ENCODE measurements around the gene BAIAP2. TPM values are rescaled to one million over a fixed set of nuclear protein-coding genes. Genes with fewer than 3 reads are reported as not detected.

Gene BAIAP2
- total and polyA plus RNA-seq, 2 donors from 2014 or later: 44.5 to 45.8 TPM

DNA sequence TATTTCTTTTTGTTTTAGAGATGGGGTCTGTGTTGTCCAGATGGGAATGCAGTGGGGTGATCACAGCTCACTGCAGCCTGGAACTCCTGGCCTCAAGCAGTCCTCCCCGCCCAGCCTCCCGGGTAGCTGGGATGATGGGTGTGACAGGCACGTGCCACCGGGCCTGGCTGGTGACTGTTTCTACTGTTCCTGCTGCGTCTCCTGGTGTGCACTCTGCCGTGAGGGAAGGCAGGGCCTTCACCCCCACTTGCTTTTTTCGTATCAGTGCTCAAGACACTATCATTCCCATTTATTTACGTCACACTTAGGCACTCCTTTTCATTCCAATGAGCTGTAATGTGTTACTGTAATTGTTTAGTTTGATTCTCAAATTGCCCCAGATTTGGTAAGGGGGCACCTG lies 105.1 kb downstream of the BAIAP2 start:
- no peak for FAIRE-seq
- Histone ChIP-seq H3K9ac (ENCODE audit: low read length in 3 of 3) (no peak overlapping the region), H3K9me3 (ENCODE audit: control insufficient read depth in 2 of 3, insufficient read depth in 1 of 3, low read length in 3 of 3) (no peaks in the 10 kb centered on the region), H3K27ac (ENCODE audit: low read depth in 2 of 2, low read length in 2 of 2) (no peak overlapping the region), H3K36me3 (ENCODE audit: control insufficient read depth in 2 of 3, insufficient read depth in 3 of 3, low read length in 3 of 3) (peaks cover 0 to 3% (median 0%) of the 10 kb centered on the region in 3 donors), H3K27me3 (ENCODE audit: control insufficient read depth, insufficient read depth, low read length) (no peaks in the 10 kb centered on the region), H3K4me3 (ENCODE audit: low read length in 3 of 3) (no peak overlapping the region), H3K4me1 (ENCODE audit: control insufficient read depth in 2 of 3, insufficient read depth in 2 of 3, low read depth in 1 of 3, low read length in 3 of 3) (peaks cover 0 to 3% (median 0%) of the 10 kb centered on the region in 3 donors)
- intact Hi-C loops (cut with DNase I): no loop called here
- DNase-seq: no peak
- TF ChIP-seq, protein P1, sequence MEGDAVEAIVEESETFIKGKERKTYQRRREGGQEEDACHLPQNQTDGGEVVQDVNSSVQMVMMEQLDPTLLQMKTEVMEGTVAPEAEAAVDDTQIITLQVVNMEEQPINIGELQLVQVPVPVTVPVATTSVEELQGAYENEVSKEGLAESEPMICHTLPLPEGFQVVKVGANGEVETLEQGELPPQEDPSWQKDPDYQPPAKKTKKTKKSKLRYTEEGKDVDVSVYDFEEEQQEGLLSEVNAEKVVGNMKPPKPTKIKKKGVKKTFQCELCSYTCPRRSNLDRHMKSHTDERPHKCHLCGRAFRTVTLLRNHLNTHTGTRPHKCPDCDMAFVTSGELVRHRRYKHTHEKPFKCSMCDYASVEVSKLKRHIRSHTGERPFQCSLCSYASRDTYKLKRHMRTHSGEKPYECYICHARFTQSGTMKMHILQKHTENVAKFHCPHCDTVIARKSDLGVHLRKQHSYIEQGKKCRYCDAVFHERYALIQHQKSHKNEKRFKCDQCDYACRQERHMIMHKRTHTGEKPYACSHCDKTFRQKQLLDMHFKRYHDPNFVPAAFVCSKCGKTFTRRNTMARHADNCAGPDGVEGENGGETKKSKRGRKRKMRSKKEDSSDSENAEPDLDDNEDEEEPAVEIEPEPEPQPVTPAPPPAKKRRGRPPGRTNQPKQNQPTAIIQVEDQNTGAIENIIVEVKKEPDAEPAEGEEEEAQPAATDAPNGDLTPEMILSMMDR (IDR thresholded peaks at IDR 0.05; ENCODE audit: borderline replicate concordance, extremely low read depth, insufficient read depth): no peak

DNA sequence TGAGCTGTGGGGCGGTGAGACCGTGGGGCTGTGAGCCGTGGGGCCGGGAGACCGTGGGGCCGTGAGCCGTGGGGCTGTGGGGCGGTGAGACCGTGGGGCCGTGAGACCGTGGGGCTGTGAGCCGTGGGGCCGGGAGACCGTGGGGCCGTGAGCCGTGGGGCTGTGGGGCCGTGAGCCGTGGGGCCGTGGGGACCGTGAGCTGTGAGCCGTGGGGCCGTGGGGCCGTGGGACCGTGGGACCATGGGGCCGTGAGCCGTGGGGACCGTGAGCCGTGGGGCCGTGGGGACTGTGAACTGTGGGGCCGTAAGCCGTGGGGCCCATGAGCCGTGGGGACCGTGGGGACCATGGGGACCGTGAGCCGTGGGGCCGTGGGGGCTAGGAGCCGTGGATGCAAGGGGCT lies 105.7 kb downstream of the BAIAP2 start:
- intact Hi-C loops (cut with DNase I): no loop called here

DNA sequence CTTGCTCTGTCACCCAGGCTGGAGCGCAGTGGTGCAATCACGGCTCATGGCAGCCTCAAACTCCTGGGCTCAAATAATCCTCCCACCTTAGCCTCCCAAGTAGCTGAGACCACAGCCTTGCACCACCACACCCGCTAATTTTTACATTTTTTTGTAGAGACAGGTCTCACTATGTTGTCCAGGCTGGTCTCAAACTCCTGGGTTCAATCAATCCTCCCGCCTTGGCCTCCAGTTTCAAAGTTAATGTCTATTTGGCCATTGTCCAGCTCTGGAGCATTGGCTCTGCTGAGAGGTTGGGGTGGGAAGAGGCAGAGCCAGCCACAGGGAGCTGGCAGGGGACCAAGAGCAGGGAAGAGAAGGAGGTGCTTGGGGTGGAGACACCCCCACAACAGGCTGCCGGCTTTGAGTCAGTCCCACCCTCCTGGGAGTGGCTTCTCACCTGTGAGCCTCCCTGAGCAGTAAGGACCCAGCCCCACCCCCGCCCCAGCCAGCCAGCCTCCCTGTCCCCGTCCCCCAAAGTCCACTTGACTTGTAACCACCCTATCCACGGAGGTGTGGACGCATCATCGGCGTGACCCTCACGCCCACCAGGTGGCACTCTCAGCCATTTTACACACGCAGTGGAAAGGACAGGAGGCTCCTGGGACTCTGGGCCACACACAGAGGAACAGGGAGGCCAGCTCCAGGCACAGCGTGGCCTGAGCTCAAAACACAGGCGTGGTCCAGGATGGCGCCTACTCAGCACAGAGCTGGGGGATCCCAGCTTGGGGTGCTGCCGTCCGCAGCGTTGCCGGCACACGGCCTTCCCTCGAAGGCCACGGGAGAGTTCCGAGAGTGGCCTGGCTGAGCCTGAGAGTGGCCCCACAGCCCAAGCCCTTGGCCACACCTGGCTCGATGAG lies 107.6 kb downstream of the BAIAP2 start:
- Histone ChIP-seq H3K4me3 (ENCODE audit: low read length in 3 of 3) (no peak overlapping the region), H3K9ac (ENCODE audit: low read length in 3 of 3) (no peak overlapping the region), H3K27me3 (ENCODE audit: control insufficient read depth, insufficient read depth, low read length) (no peaks in the 10 kb centered on the region), H3K9me3 (ENCODE audit: control insufficient read depth in 2 of 3, insufficient read depth in 1 of 3, low read length in 3 of 3) (no peaks in the 10 kb centered on the region), H3K4me1 (ENCODE audit: control insufficient read depth in 2 of 3, insufficient read depth in 2 of 3, low read depth in 1 of 3, low read length in 3 of 3) (peaks cover 0 to 3% (median 0%) of the 10 kb centered on the region in 3 donors), H3K36me3 (ENCODE audit: control insufficient read depth in 2 of 3, insufficient read depth in 3 of 3, low read length in 3 of 3) (peaks cover 0 to 3% (median 0%) of the 10 kb centered on the region in 3 donors), H3K27ac (ENCODE audit: low read depth in 2 of 2, low read length in 2 of 2) (no peak overlapping the region)
- TF ChIP-seq, protein P1 (IDR thresholded peaks at IDR 0.05; ENCODE audit: borderline replicate concordance, extremely low read depth, insufficient read depth): peak; percentile 76
- FAIRE-seq (no peak), DNase-seq (peak in 4 of 5 donors; percentile 85 to 91 (median 88))
- intact Hi-C loops (cut with DNase I): no loop called here

More for the DNA sequence above, 105.7 kb downstream of the BAIAP2 start:
- DNase-seq (no peak), FAIRE-seq (no peak)
- Histone ChIP-seq H3K36me3 (ENCODE audit: control insufficient read depth in 2 of 3, insufficient read depth in 3 of 3, low read length in 3 of 3) (peaks cover 0 to 3% (median 0%) of the 10 kb centered on the region in 3 donors), H3K9ac (ENCODE audit: low read length in 3 of 3) (no peak overlapping the region), H3K4me1 (ENCODE audit: control insufficient read depth in 2 of 3, insufficient read depth in 2 of 3, low read depth in 1 of 3, low read length in 3 of 3) (peaks cover 0 to 3% (median 0%) of the 10 kb centered on the region in 3 donors), H3K9me3 (ENCODE audit: control insufficient read depth in 2 of 3, insufficient read depth in 1 of 3, low read length in 3 of 3) (no peaks in the 10 kb centered on the region), H3K27me3 (ENCODE audit: control insufficient read depth, insufficient read depth, low read length) (no peaks in the 10 kb centered on the region), H3K4me3 (ENCODE audit: low read length in 3 of 3) (no peak overlapping the region), H3K27ac (ENCODE audit: low read depth in 2 of 2, low read length in 2 of 2) (no peak overlapping the region)
- TF ChIP-seq, protein P1 (IDR thresholded peaks at IDR 0.05; ENCODE audit: borderline replicate concordance, extremely low read depth, insufficient read depth): no peak

Data from kidney (tissue), 14 donors.